BLaER1 (cell line): ENCODE results near the gene WDR43.
A peak's percentile ranks its signal among the peaks of the same experiment; 100 is the strongest.

Source experiments
- H3K27ac ChIP-seq: shearing (Covaris generic); formaldehyde crosslinking; 2 replicates; pipeline ENCODE4 v1.8.1; 2022
- H3K27me3 ChIP-seq: shearing (Covaris generic); formaldehyde crosslinking; 2 replicates; pipeline ENCODE4 v1.8.1; 2022
- H3K36me3 ChIP-seq: shearing (Covaris generic); formaldehyde crosslinking; 2 replicates; pipeline ENCODE4 v1.8.1; 2022
- H3K4me1 ChIP-seq: shearing (Covaris generic); formaldehyde crosslinking; 2 replicates; pipeline ENCODE4 v1.8.1; 2022
- H3K4me2 ChIP-seq: shearing (Covaris generic); formaldehyde crosslinking; 2 replicates; pipeline ENCODE4 v1.8.1; 2022
- H3K4me3 ChIP-seq: shearing (Covaris generic); formaldehyde crosslinking; 2 replicates; pipeline ENCODE4 v1.8.1; 2022
- H3K9ac ChIP-seq: shearing (Covaris generic); formaldehyde crosslinking; 2 replicates; pipeline ENCODE4 v1.8.1; 2022
- H3K9me3 ChIP-seq: shearing (Covaris generic); formaldehyde crosslinking; 2 replicates; pipeline ENCODE4 v1.8.1; 2022
- H4K20me1 ChIP-seq: shearing (Covaris generic); formaldehyde crosslinking; 2 replicates; pipeline ENCODE4 v1.8.1; 2022
- Cebpa-rat ChIP-seq: shearing (Covaris generic); IDR thresholded peaks from 2 replicates; pipeline ENCODE4 v1.8.1; 2022

WDR43 gene

DNA sequence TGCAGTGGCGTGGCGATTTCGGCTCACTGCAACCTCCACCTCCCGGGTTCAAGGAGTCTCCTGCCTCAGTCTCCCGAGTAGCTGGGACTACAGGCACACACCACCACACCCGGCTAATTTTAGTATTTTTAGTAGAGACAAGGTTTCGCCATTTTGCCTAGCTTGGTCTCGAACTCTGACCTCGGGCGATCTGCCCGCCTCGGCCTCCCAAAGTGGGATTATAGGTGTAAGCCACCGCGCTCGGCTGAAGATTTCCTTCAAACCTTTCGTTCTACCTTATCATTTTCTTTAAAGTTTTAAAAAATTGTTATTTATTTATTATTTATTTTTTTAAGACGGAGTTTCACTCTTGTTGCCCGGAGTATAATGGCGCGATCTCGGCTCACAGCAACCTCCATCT lies 979 bp upstream of the WDR43 start:
- Histone ChIP-seq H3K36me3 (no peaks in the 10 kb centered on the region), H3K9me3 (no peaks in the 10 kb centered on the region), H3K9ac (no peak overlapping the region), H4K20me1 (peaks cover 39% of the 10 kb centered on the region), H3K27me3 (no peaks in the 10 kb centered on the region), H3K27ac (no peak overlapping the region), H3K4me1 (peaks cover 27% of the 10 kb centered on the region), H3K4me3 (peak overlapping the region; percentile 97; the same call in 1 of the 2 replicates), H3K4me2 (no peak overlapping the region)
- TF ChIP-seq Cebpa-rat = no peak

DNA sequence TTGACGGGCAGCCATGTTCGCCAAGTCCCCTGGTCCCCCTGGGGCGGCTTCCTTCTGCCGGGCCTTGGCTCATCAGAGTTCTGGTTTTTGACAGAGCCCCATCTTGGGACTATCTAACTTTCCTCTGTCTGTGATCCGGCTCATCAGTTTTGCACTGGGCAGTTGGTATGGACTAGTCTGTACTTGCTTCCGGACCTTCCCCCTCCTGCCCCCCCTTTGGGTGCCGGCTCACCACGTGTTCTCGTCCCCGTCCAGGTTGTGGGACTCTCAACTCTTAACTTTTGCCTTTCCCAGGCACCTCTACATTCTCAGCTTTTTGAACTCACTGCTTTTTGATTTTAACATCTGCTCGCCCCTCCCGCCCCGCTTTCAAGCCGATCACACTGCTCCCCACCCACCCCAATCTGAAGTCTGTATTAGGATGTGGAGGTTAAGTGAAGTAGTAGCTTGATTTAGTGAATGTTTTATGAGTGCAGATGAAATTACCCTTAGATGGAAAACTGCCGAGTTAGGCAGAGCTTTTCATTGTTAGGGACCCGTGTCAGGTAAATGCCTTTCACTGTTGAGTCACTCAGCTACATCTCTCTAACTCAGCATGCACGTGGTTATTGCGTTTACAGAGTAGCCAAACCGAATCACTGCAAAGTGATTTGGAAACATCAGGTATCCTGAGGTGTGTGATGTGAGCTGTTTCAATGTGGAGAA lies 874 bp downstream of the WDR43 start:
- Histone ChIP-seq H3K4me1 (peaks cover 35% of the 10 kb centered on the region), H3K4me3 (peak overlapping the region; percentile 97), H3K9me3 (no peaks in the 10 kb centered on the region), H3K4me2 (peak overlapping the region; percentile 95), H3K27ac (peak overlapping the region; percentile 99), H3K9ac (peak overlapping the region; percentile 99), H4K20me1 (peaks cover 58% of the 10 kb centered on the region), H3K36me3 (no peaks in the 10 kb centered on the region), H3K27me3 (no peaks in the 10 kb centered on the region)
- TF ChIP-seq Cebpa-rat = no peak

DNA sequence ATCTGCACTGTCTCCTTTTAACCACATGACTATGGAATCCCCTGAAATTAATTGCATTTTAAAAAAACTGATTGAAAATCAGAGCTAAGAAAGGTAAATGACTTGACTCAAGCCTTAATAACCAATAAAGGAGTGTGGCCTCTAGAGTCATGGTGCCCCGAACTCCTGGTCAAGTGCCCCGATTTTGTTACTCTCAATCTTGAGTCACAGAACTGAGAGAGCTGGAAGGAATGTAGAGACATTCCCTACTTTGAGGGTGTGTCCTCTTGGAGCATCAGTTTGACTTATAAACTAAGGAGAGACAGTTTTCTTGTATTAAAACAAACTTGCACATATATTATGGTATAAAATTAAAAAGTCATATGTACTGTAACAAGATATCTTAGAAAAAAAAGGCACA lies 2.4 kb downstream of the WDR43 start:
- Histone ChIP-seq H3K36me3 (peaks cover 11% of the 10 kb centered on the region), H3K9ac (peak overlapping the region; percentile 99; the same call in 1 of the 2 replicates), H4K20me1 (peaks cover 73% of the 10 kb centered on the region), H3K27me3 (no peaks in the 10 kb centered on the region), H3K4me2 (peak overlapping the region; percentile 95), H3K4me1 (peaks cover 40% of the 10 kb centered on the region), H3K4me3 (peak overlapping the region; percentile 97), H3K27ac (no peak overlapping the region), H3K9me3 (no peaks in the 10 kb centered on the region)
- no peak for TF ChIP-seq Cebpa-rat

DNA sequence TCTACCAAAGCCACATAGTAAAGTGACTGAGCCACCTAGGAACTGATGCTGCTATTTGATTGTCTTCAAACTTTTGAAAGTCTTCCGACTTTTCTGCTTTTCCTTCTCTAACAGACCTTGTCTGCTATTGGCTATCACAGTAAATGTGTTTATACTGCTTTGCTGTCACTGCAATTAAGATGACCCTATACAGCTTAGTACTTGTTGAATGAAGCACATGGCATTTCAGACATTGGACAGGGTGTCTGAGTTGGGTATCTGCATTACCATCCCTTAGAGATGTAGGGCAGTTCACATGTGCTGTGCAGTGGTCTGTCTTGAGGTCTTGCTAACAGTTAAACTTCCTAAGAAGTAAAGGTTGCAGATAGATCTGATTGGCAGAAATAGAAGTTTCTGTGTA lies 3.6 kb downstream of the WDR43 start:
- Histone ChIP-seq H3K4me2 (peak overlapping the region; percentile 95), H3K9me3 (no peaks in the 10 kb centered on the region), H3K4me3 (no peak overlapping the region), H3K4me1 (peaks cover 40% of the 10 kb centered on the region), H3K27me3 (no peaks in the 10 kb centered on the region), H3K36me3 (peaks cover 23% of the 10 kb centered on the region), H4K20me1 (peaks cover 85% of the 10 kb centered on the region), H3K9ac (no peak overlapping the region), H3K27ac (no peak overlapping the region)
- TF ChIP-seq Cebpa-rat = no peak

DNA sequence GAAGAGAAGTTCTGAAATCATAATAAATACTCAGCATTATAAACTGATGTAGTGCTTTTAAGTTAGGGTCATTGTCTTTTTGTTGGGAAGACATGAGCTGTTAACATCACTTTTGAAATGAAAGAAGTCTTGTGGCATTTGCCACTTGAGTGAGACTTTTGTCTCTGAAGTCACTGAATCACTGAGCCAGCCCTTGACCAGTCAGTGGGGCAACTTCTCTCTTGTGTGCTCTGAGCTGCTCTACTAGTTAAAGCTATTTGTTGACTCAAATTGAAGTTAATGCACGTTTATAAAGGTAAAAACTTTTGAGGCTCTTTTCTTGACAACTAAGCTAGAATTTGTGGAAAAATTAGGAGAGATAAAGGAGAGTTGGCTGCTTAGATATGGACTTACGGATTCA lies 6.7 kb downstream of the WDR43 start:
- H3K4me2 ChIP-seq = no peak overlapping the region
- no peaks in the 10 kb centered on the region for H3K9me3 ChIP-seq
- no peak overlapping the region for H3K27ac ChIP-seq
- H3K9ac ChIP-seq = no peak overlapping the region
- H3K27me3 ChIP-seq = no peaks in the 10 kb centered on the region
- TF ChIP-seq Cebpa-rat = no peak
- H3K4me1 ChIP-seq = peaks cover 43% of the 10 kb centered on the region
- peaks cover 100% of the 10 kb centered on the region for H4K20me1 ChIP-seq
- H3K36me3 ChIP-seq = peaks cover 52% of the 10 kb centered on the region
- no peak overlapping the region for H3K4me3 ChIP-seq

DNA sequence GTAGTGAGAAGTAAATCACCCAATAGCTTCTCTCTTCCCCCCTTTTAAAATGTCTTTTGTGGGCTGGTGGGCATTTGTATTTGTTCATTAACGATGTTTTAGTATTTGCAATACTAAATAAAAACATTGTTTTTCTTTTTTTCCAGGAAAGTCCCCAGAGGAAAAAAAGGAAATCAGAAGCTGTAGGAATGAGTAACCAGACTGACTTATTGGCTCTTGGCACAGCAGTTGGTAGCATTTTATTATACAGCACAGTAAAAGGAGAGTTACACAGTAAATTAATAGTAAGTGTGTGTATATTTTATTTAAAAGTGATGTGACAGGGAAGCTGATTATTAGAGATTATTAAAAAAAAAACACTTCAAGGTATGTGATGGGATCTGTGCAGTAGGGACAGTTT lies 7.4 kb downstream of the WDR43 start:
- H4K20me1 ChIP-seq = peaks cover 100% of the 10 kb centered on the region

DNA sequence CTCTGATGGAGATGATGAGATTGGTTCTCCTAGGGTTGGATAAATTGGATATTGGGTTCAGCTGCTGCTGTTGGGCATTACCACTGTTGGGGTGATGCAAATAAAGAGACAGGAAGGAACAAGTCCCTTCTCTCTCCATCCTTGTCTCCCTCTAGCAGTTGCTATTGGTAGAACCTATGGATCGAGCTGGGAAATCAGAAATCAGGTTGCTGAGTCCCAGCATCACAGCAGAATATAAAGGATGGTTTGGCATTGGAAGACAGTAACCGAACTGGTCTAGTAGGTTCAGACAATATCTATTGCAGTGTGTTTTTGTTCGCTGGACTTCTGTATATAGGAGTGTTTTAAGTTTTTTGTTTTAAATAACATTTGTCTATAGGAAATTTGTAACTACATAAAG lies 8.1 kb downstream of the WDR43 start:
- Histone ChIP-seq H3K4me1 (peaks cover 29% of the 10 kb centered on the region), H3K27me3 (no peaks in the 10 kb centered on the region), H3K9ac (no peak overlapping the region), H4K20me1 (peaks cover 100% of the 10 kb centered on the region), H3K27ac (no peak overlapping the region), H3K36me3 (peaks cover 66% of the 10 kb centered on the region), H3K4me2 (no peak overlapping the region), H3K4me3 (no peak overlapping the region), H3K9me3 (no peaks in the 10 kb centered on the region)
- no peak for TF ChIP-seq Cebpa-rat

More for the DNA sequence above, 7.4 kb downstream of the WDR43 start:
- TF ChIP-seq Cebpa-rat = no peak
- H3K4me1 ChIP-seq = peaks cover 36% of the 10 kb centered on the region
- H3K4me3 ChIP-seq = no peak overlapping the region
- H3K9ac ChIP-seq = no peak overlapping the region
- H3K27ac ChIP-seq = no peak overlapping the region
- H3K36me3 ChIP-seq = peaks cover 58% of the 10 kb centered on the region
- H3K27me3 ChIP-seq = no peaks in the 10 kb centered on the region
- no peaks in the 10 kb centered on the region for H3K9me3 ChIP-seq
- no peak overlapping the region for H3K4me2 ChIP-seq

DNA sequence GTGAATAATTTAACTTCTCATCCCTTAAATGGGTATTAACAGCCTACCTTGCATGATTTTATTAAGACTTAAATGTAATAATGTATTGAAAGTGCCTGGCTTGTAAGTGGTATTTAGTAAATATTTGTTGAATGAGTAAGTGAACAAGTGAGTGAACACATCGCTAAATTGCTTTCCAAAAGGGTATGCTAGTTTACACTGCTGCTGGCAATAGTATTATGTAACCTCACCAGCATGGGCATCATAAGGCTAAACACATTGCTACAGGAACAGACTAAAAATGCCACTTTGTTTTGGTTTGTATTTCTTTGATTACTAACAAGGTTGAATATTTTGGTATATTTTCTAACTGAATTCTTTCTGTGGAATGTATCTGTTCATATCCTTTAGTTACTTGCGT lies 9.8 kb downstream of the WDR43 start:
- Histone ChIP-seq H3K27ac (no peak overlapping the region), H3K4me1 (peaks cover 12% of the 10 kb centered on the region; the same call in 1 of the 2 replicates), H3K4me3 (no peak overlapping the region), H3K4me2 (no peak overlapping the region), H3K9me3 (no peaks in the 10 kb centered on the region), H3K27me3 (no peaks in the 10 kb centered on the region), H3K36me3 (peaks cover 83% of the 10 kb centered on the region), H3K9ac (no peak overlapping the region), H4K20me1 (peaks cover 100% of the 10 kb centered on the region)
- TF ChIP-seq Cebpa-rat = no peak

DNA sequence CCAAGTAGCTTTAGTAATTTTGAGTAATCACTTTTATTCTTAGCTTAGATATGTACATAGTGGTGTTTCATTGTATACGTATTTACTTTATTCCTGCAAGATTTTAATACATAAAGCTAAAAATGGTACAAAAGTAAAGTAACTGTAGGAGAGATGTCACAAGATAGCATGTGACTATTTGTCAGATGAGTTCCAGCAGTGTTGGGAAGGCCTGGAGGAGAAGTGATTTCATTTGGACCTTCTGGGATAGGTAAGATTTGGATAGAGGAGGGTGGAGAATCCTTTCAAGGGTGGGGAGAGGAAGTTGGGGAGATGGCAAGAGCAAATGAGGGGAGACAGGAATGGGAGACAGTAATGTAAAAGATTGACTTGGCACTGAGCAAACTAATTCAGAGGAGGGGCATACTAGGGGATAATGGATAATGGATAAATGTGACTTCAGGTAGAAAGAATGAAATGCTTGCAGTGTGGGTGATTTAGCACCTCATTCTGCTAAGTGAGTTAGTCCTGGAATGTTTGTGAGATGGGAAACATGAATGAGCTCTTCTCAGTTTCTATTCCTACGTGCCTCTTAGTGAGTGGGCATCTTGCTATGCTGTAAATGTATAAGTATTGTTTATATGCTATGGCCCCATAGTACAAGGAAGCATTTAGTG lies 10.5 kb downstream of the WDR43 start:
- Histone ChIP-seq H3K9me3 (no peaks in the 10 kb centered on the region), H3K27ac (no peak overlapping the region), H3K4me3 (no peak overlapping the region), H3K36me3 (peaks cover 89% of the 10 kb centered on the region), H3K4me2 (no peak overlapping the region), H3K27me3 (no peaks in the 10 kb centered on the region), H3K9ac (no peak overlapping the region), H4K20me1 (peaks cover 100% of the 10 kb centered on the region), H3K4me1 (peaks cover 11% of the 10 kb centered on the region; the same call in 1 of the 2 replicates)
- TF ChIP-seq Cebpa-rat = no peak

DNA sequence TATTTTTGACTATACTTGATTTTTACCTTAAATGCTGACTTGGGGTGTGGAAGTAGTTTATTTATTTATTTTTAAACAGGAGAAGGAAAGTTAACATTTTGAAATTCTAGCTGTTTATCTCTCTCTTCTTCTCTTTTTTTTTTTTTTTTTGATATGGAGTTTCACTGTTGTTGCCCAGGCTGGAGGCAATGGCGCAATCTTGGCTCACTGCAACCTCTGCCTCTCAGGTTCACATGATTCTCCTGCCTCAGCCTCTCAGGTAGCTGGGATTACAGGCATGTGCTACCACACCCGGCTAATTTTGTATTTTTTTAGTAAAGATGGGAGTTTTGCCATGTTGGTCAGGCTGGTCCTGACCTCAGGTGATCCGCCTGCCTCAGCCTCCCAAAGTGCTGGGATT lies 11.1 kb downstream of the WDR43 start:
- H3K4me3 ChIP-seq = no peak overlapping the region
- peaks cover 11% of the 10 kb centered on the region; the same call in 1 of the 2 replicates for H3K4me1 ChIP-seq
- H3K27me3 ChIP-seq = no peaks in the 10 kb centered on the region
- peaks cover 100% of the 10 kb centered on the region for H4K20me1 ChIP-seq
- H3K9ac ChIP-seq = no peak overlapping the region
- H3K27ac ChIP-seq = no peak overlapping the region
- H3K36me3 ChIP-seq = peaks cover 95% of the 10 kb centered on the region
- H3K9me3 ChIP-seq = no peaks in the 10 kb centered on the region
- TF ChIP-seq Cebpa-rat = no peak
- no peak overlapping the region for H3K4me2 ChIP-seq
